ENCODE data around the gene CASZ1. TPM values are rescaled to one million over a fixed set of nuclear protein-coding genes. Genes with fewer than 3 reads are reported as not detected.

Gene CASZ1
- total RNA-seq, 1 donor from 2014 or later = 11.8 TPM

DNA sequence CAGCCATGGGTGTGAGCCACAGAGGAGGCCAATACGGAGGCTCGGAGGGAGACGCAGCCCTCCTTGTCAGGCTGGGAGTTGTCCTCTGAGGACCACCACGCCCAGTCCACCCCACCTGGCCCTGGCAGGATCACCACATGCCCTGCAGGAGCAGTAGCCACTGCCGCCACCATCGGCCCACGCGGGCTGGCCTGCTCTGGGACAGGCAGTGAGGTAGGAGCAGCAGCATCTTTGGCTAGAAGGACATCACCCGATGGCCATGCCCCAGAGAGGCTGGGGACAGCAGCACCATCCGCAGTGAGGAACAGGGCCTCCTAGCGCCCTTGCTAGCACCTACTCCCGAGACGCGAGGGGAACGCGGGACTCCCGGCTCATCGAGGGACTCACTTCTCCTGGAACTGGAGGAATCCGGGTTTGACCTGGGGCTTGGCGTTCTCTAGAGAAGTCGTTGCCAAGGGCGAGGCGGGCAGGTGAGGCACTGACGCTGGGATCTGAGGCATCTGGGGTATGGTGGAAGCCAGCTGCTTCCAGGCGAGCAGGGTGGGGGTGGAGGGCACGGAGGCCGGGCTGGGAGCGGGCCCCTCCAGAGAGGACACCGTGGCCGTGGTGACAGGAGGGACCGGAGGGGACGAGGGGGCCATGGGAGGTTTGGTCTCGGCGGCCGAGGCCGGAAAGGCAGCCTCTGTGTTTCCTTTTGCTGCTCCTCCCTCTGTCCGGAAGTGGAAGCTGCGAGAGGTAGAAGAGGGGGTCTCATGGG, 148.9 kb downstream of the CASZ1 start:
- no peak for TF ChIP-seq CTCF (conservative IDR thresholded peaks at IDR 0.05; ENCODE audit: low read depth, low read length)
- DNase-seq (ENCODE audit: low read depth) = no peak
- H3K4me3 ChIP-seq (ENCODE audit: low read depth, low read length) = no peak overlapping the region

DNA sequence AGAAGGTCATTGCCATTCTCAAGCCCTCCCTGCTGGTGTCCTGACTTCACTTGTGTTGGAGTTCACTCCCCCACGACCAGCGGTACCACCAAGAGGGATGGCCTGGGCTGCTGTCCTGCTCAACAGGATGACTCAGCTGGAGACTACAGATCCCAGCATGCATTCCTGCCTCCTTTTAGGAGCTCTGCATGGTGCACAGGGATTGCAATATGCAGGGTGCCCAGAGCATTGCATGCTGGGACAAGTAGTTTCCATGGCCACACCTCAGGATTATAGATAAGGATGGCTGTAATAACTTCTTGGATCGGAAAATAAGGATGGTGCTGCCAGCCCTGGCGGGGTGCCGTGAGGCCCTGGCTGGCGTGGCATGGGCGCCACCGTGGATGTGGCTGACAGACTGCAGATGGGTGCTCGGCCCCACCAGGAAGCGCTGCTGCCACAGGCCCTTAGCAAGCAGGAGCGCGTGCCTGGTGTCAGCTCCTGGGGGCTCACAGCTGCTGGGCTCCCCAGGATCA, 150.0 kb downstream of the CASZ1 start:
- DNase-seq (ENCODE audit: low read depth) = no peak
- H3K4me3 ChIP-seq (ENCODE audit: low read depth, low read length) = no peak overlapping the region
- no peak for TF ChIP-seq CTCF (conservative IDR thresholded peaks at IDR 0.05; ENCODE audit: low read depth, low read length)

DNA sequence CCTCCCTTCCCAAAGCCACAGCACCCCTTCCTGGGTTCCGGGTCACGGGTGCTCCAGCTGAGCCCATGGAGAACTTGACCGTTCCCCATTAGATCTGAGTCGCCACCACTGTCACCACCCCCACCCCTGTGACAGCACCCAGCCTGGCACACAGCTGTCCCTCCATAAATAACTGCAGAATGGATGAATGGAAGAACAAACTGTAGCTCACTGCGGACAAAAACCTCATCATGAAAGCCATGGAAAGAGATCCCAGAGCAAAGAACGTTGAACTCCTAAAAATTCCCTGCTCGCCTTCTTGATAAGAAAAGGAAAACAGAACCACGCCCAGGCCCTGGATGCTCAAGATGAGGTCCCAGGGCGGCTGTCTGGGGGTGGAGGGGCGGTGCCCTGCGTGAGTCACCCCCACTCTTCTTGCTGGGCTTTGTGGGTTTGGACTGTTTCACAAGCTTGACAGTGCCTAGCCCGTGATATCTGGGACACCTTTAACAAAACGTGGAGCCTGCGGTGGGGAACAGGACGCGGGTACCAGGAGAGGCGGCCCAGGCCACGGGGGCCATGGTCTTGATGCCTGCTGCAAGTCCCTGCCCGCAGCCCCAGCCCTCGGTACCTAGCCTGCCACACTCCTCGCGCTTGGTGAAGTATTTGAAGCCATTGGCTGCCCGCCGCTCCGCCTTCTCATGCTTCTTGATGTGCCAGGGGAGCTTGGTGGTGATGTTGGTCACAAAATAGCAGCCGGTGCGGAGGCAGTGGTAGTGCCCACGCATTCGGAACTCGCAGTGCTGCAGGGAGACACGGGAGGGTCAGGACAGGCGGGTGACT, 151.9 kb downstream of the CASZ1 start:
- DNase-seq (ENCODE audit: low read depth) = no peak
- H3K4me3 ChIP-seq (ENCODE audit: low read depth, low read length) = no peak overlapping the region
- no peak for TF ChIP-seq CTCF (conservative IDR thresholded peaks at IDR 0.05; ENCODE audit: low read depth, low read length)

DNA sequence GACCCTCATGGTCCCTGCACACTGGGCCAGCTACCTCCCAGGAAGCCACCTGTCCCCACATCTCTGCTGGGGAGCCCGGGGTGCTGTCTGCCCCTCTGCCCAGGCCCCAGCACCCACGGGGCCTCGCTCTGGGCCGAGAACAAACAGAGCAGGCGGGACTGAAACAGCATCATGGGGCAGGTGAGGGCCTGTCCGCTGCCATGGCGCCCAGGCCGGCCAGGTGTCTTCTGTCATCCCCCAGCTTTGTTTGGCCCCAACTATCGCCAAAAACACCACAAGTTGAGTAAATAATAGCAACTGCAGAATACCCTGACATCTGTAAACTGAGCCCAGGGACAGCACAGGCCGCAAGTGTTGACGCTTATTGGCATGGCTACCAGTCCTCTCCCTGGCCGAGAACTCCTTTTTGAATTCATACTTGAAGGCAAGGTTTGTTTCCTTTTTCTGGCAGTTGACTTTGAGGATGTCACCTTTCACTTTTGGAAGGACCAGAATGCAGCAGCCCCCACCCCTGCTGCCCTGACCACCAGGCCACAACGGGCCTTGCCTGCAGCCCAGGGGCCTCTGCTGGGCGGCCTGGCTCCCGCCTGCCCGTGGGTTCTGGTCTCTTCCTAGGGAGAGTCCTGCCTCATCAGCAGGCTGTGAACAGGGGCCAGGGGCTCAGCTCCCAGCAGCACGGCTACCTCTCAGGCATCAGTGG, 152.7 kb downstream of the CASZ1 start:
- no peak for TF ChIP-seq CTCF (conservative IDR thresholded peaks at IDR 0.05; ENCODE audit: low read depth, low read length)
- no peak for DNase-seq (ENCODE audit: low read depth)
- H3K4me3 ChIP-seq (ENCODE audit: low read depth, low read length) = no peak overlapping the region

DNA sequence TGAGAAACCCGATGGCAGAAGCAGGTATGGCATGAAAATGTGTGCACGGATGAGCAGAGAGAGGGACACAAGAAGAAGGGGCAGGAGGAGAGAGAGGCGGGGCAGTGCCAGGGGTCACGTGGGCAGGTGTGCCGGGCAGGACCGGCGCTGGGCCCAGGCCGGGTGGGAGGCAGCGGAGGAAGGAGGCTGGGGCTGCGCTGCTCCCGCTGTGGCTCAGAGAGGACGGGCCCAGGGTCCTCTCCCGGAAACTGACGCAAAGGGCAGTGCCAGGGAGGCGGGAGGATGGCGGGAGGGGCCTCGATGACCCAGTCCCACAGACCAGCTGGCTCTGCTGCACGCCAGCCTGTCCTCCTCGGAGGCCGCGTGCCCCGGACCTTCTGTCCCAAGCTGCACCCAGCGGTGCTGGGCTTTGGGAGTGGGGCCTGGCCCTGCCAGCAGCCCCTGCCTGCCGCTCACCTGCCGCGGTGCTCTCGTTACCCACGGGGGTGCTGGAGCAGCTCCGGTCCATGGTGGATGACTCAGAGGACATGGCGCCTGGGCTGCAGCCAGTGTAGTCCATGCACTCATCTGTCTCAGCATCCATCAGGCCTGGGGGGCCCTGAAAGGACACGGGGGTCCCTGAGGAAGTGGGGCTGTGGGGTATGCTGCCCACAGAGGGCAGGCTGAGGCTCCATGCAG, 153.9 kb downstream of the CASZ1 start:
- no peak for TF ChIP-seq CTCF (conservative IDR thresholded peaks at IDR 0.05; ENCODE audit: low read depth, low read length)
- no peak for DNase-seq (ENCODE audit: low read depth)
- no peak overlapping the region for H3K4me3 ChIP-seq (ENCODE audit: low read depth, low read length)

- H3K4me3 ChIP-seq (ENCODE audit: low read depth, low read length) = no peak overlapping the region
- TF ChIP-seq CTCF (conservative IDR thresholded peaks at IDR 0.05; ENCODE audit: low read depth, low read length) = no peak
- DNase-seq (ENCODE audit: low read depth) = no peak
Observed at GRCh38 chr1:10641976-10642375, 154.5 kb downstream of the CASZ1 start.

Measured in epithelial cell of proximal tubule (primary cell).